HUES6 (cell line): Measurements from ENCODE around the gene SPG11.
"Not testable (repeated sequence)": the region's sequence is repeated elsewhere in the genome, so short reads cannot be mapped to it uniquely, and the experiment has no call there.

Experiments used
- H3K27ac ChIP-seq: 2 replicates; pipeline ENCODE4 v1.7.0; 2013; ENCODE audit warnings: low read depth, mild to moderate bottlenecking, low read length, inconsistent platforms
- H3K27me3 ChIP-seq: 2 replicates; pipeline ENCODE4 v1.6.1; 2013; ENCODE audit warnings: low read length; ENCODE audit not compliant: control insufficient read depth, insufficient read depth
- H3K36me3 ChIP-seq: 2 replicates; pipeline ENCODE4 v1.6.1; 2013; ENCODE audit warnings: low read length; ENCODE audit not compliant: control insufficient read depth, insufficient read depth
- H3K4me1 ChIP-seq: 2 replicates; pipeline ENCODE4 v1.6.1; 2013; ENCODE audit warnings: low read length; ENCODE audit not compliant: control insufficient read depth, insufficient read depth
- H3K4me3 ChIP-seq: 2 replicates; pipeline ENCODE4 v1.5.1; 2013; ENCODE audit warnings: low read depth, low read length
- H3K9ac ChIP-seq: one replicate; pipeline ENCODE4 v1.6.1; 2013; ENCODE audit warnings: mild to moderate bottlenecking, low read length
- H3K9me3 ChIP-seq: 2 replicates; pipeline ENCODE4 v1.6.1; 2013; ENCODE audit warnings: low read depth, low read length; ENCODE audit not compliant: control insufficient read depth, insufficient read depth

Gene SPG11

GRCh38 chr15:44536302-44536961 is 127.0 kb downstream of the SPG11 start:
- peaks cover 20% of the 10 kb centered on the region for H3K36me3 ChIP-seq
- H3K4me1 ChIP-seq, result peaks cover 7% of the 10 kb centered on the region; the same call in 1 of the 2 replicates
- H3K27me3 ChIP-seq, result no peaks in the 10 kb centered on the region
- H3K27ac ChIP-seq, result peak overlapping the region; percentile 86
- H3K9ac ChIP-seq, result peak overlapping the region; percentile 87
- H3K4me3 ChIP-seq, result peak overlapping the region; percentile 82
- H3K9me3 ChIP-seq, result no peaks in the 10 kb centered on the region

GRCh38 chr15:44535523-44536301 is 127.8 kb downstream of the SPG11 start:
- Histone ChIP-seq H3K27me3 (no peaks in the 10 kb centered on the region), H3K27ac (peak overlapping the region; percentile 86; the same call in 1 of the 2 replicates), H3K4me3 (peak overlapping the region; percentile 82), H3K9ac (peak overlapping the region; percentile 87), H3K4me1 (peaks cover 7% of the 10 kb centered on the region; the same call in 1 of the 2 replicates), H3K9me3 (no peaks in the 10 kb centered on the region), H3K36me3 (peaks cover 13% of the 10 kb centered on the region)

- peaks cover 7% of the 10 kb centered on the region; the same call in 1 of the 2 replicates for H3K4me1 ChIP-seq
- peaks cover 8% of the 10 kb centered on the region for H3K36me3 ChIP-seq
- no peaks in the 10 kb centered on the region for H3K27me3 ChIP-seq
- H3K9me3 ChIP-seq, result no peaks in the 10 kb centered on the region
- H3K9ac ChIP-seq, result no peak overlapping the region
- H3K27ac ChIP-seq, result no peak overlapping the region
- peak overlapping the region; percentile 82; the same call in 1 of the 2 replicates for H3K4me3 ChIP-seq
Observed at GRCh38 chr15:44535092-44535491, 128.4 kb downstream of the SPG11 start.

- H3K4me1 ChIP-seq, result 0 out of 2 replicates have a peak, but pooled peaks cover 4% of the 10 kb centered on the region
- H3K36me3 ChIP-seq, result no peaks in the 10 kb centered on the region
- H3K27ac ChIP-seq, result no peak overlapping the region
- H3K27me3 ChIP-seq, result no peaks in the 10 kb centered on the region
- H3K9me3 ChIP-seq, result no peaks in the 10 kb centered on the region
- H3K9ac ChIP-seq, result no peak overlapping the region
- no peak overlapping the region for H3K4me3 ChIP-seq
Observed at GRCh38 chr15:44532689-44533088, 130.8 kb downstream of the SPG11 start.

GRCh38 chr15:44532275-44532674 is 131.2 kb downstream of the SPG11 start:
- not testable (repeated sequence) for H3K4me3 ChIP-seq, H3K9ac ChIP-seq, H3K36me3 ChIP-seq, H3K27me3 ChIP-seq, H3K9me3 ChIP-seq, H3K27ac ChIP-seq, H3K4me1 ChIP-seq

GRCh38 chr15:44530653-44531052 is 132.8 kb downstream of the SPG11 start:
- Histone ChIP-seq H3K9ac (no peak overlapping the region), H3K4me1 (0 out of 2 replicates have a peak, but pooled peaks cover 1% of the 10 kb centered on the region), H3K27ac (no peak overlapping the region), H3K36me3 (peaks cover 15% of the 10 kb centered on the region; the same call in 1 of the 2 replicates), H3K9me3 (no peaks in the 10 kb centered on the region), H3K27me3 (no peaks in the 10 kb centered on the region), H3K4me3 (no peak overlapping the region)

- Histone ChIP-seq H3K27ac (no peak overlapping the region), H3K27me3 (no peaks in the 10 kb centered on the region), H3K4me3 (no peak overlapping the region), H3K36me3 (peaks cover 18% of the 10 kb centered on the region), H3K4me1 (no peaks in the 10 kb centered on the region), H3K9ac (no peak overlapping the region), H3K9me3 (no peaks in the 10 kb centered on the region)
Observed at GRCh38 chr15:44529864-44530604, 133.4 kb downstream of the SPG11 start.

- H3K27me3 ChIP-seq, result no peaks in the 10 kb centered on the region
- H3K36me3 ChIP-seq, result peaks cover 39% of the 10 kb centered on the region
Observed at GRCh38 chr15:44527241-44527640, 136.2 kb downstream of the SPG11 start.

GRCh38 chr15:44525018-44525417 is 138.4 kb downstream of the SPG11 start:
- Histone ChIP-seq H3K4me3 (no peak overlapping the region), H3K9ac (no peak overlapping the region), H3K27ac (no peak overlapping the region), H3K36me3 (peaks cover 56% of the 10 kb centered on the region), H3K27me3 (no peaks in the 10 kb centered on the region), H3K4me1 (no peaks in the 10 kb centered on the region), H3K9me3 (no peaks in the 10 kb centered on the region)

More at GRCh38 chr15:44527241-44527640, 136.2 kb downstream of the SPG11 start:
- Histone ChIP-seq H3K27ac (no peak overlapping the region), H3K4me1 (no peaks in the 10 kb centered on the region), H3K9me3 (no peaks in the 10 kb centered on the region), H3K9ac (no peak overlapping the region), H3K4me3 (no peak overlapping the region)

- H3K4me1 ChIP-seq, result no peaks in the 10 kb centered on the region
- no peak overlapping the region for H3K27ac ChIP-seq
- no peaks in the 10 kb centered on the region for H3K9me3 ChIP-seq
- no peaks in the 10 kb centered on the region for H3K27me3 ChIP-seq
- H3K9ac ChIP-seq, result no peak overlapping the region
- H3K36me3 ChIP-seq, result peaks cover 74% of the 10 kb centered on the region
- no peak overlapping the region for H3K4me3 ChIP-seq
Observed at GRCh38 chr15:44519537-44519936, 143.9 kb downstream of the SPG11 start.
